Activated naive CD8-positive, alpha-beta T cell treated with anti-CD3 and anti-CD28 coated beads, Interleukin-2, amount 50 U/mL, for 24 hours (primary cell): Measurements from ENCODE around the gene AHSA1.
"Not testable (repeated sequence)": the region's sequence is repeated elsewhere in the genome, so short reads cannot be mapped to it uniquely, and the experiment has no call there.

Experiments
- ATAC-seq: fragments of 150-1000 bp; cut with Tn5 transposase; one replicate; pipeline ENCODE4 v1.10.0; 2021
- DNase-seq: peaks from one replicate; pipeline ENCODE4 v3.0.0; 2021
- H3K27ac Mint-ChIP-seq: one replicate; pipeline ENCODE4 v1.8.0; 2021; ENCODE audit warnings: mild to moderate bottlenecking, mixed read lengths
- H3K27me3 Mint-ChIP-seq: one replicate; pipeline ENCODE4 v1.8.0; 2021; ENCODE audit warnings: mixed read lengths
- H3K36me3 Mint-ChIP-seq: one replicate; pipeline ENCODE4 v1.8.0; 2021; ENCODE audit warnings: low read depth, mixed read lengths
- H3K4me1 Mint-ChIP-seq: one replicate; pipeline ENCODE4 v1.8.0; 2021; ENCODE audit warnings: mixed read lengths
- H3K4me3 Mint-ChIP-seq: one replicate; pipeline ENCODE4 v1.8.0; 2021; ENCODE audit warnings: mild to moderate bottlenecking, moderate library complexity, mixed read lengths
- H3K9me3 Mint-ChIP-seq: one replicate; pipeline ENCODE4 v1.8.0; 2021; ENCODE audit warnings: mixed read lengths

The AHSA1 gene

GRCh38 chr14:77457522-77458248 lies at the start of gene AHSA1, which contains the start of gene VIPAS39:
Gene AHSA1, plus strand, starts transcription at chr14:77458093. Its CDS starts 97 bp downstream, at chr14:77458190.
Gene VIPAS39, minus strand, starts transcription at chr14:77457601. Its CDS starts 3,499 bp downstream, at chr14:77454102.
- peaks cover 36% of the 10 kb centered on the region for H3K4me1 Mint-ChIP-seq
- DNase-seq, result peak; percentile 90
- H3K36me3 Mint-ChIP-seq, result peaks cover 43% of the 10 kb centered on the region
- no peaks in the 10 kb centered on the region for H3K9me3 Mint-ChIP-seq
- H3K27ac Mint-ChIP-seq, result peak within 1 kb of the TSS; percentile 100
- peak; percentile 98 for ATAC-seq
- H3K27me3 Mint-ChIP-seq, result no peaks in the 10 kb centered on the region
- H3K4me3 Mint-ChIP-seq, result peak within 1 kb of the TSS; percentile 100

DNA sequence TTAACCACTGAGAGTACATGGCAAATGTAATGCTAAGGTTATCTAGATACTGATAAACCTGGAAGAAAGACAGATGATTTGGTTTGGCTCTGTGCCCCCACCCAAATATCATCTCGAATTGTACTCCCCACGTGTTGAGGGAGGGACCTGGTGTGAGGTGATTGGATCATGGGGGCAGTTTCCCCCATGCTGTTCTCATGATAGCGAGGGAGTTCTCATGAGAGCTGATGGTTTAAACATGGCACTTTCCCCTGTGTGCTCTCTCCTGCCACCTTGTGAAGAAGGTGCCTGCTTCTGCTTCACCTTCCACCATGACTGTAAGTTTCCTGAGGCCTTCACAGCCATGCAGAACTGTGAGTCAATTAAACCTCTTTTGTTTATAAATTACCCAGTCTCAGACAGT lies 48.8 kb upstream of the AHSA1 start:
- Mint-ChIP-seq H3K27ac (no peak overlapping the region), H3K27me3 (no peaks in the 10 kb centered on the region), H3K4me3 (no peak overlapping the region), H3K4me1 (peaks cover 11% of the 10 kb centered on the region), H3K36me3 (no peaks in the 10 kb centered on the region), H3K9me3 (no peaks in the 10 kb centered on the region)
- DNase-seq, result no peak
- no peak for ATAC-seq

GRCh38 chr14:77415403-77416030 lies 42.4 kb upstream of the AHSA1 start:
- not testable (repeated sequence) for H3K4me1 Mint-ChIP-seq, DNase-seq, H3K27me3 Mint-ChIP-seq, H3K27ac Mint-ChIP-seq, ATAC-seq, H3K4me3 Mint-ChIP-seq
- H3K36me3 Mint-ChIP-seq, result peaks cover 12% of the 10 kb centered on the region
- H3K9me3 Mint-ChIP-seq, result peaks cover 22% of the 10 kb centered on the region

DNA sequence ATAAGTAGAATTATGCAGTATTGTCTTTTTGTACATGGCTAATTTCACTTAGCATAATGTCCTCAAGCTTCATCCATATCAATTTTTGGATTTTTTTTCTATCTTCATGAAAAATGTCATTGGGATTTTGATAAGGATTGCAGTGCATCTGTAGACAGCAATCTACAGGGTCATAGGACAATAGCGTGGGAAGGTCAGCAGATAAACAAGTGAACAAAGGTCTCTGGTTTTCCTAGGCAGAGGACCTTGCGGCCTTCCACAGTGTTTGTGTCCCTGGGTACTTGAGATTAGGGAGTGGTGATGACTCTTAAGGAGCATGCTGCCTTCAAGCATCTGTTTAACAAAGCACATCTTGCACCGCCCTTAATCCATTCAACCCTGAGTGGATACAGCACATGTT lies 41.8 kb upstream of the AHSA1 start:
- peaks cover 14% of the 10 kb centered on the region for H3K36me3 Mint-ChIP-seq
- H3K27me3 Mint-ChIP-seq, result not testable (repeated sequence)

GRCh38 chr14:77416836-77417235 lies 41.1 kb upstream of the AHSA1 start:
- H3K4me1 Mint-ChIP-seq, result no peaks in the 10 kb centered on the region
- DNase-seq, result no peak
- peaks cover 1% of the 10 kb centered on the region for H3K27me3 Mint-ChIP-seq
- H3K27ac Mint-ChIP-seq, result no peak overlapping the region
- peaks cover 21% of the 10 kb centered on the region for H3K36me3 Mint-ChIP-seq
- ATAC-seq, result no peak
- peaks cover 32% of the 10 kb centered on the region for H3K9me3 Mint-ChIP-seq
- no peak overlapping the region for H3K4me3 Mint-ChIP-seq

More for the DNA sequence above, 41.8 kb upstream of the AHSA1 start:
- peaks cover 25% of the 10 kb centered on the region for H3K9me3 Mint-ChIP-seq
- H3K4me1 Mint-ChIP-seq, ATAC-seq, H3K27ac Mint-ChIP-seq, H3K4me3 Mint-ChIP-seq, DNase-seq: not testable (repeated sequence)

- ATAC-seq (no peak), DNase-seq (no peak)
- Mint-ChIP-seq H3K9me3 (peaks cover 33% of the 10 kb centered on the region), H3K4me1 (no peaks in the 10 kb centered on the region), H3K36me3 (peaks cover 52% of the 10 kb centered on the region), H3K27me3 (peaks cover 1% of the 10 kb centered on the region), H3K4me3 (no peak overlapping the region), H3K27ac (no peak overlapping the region)
Observed at GRCh38 chr14:77421201-77421600, 36.7 kb upstream of the AHSA1 start.

DNA sequence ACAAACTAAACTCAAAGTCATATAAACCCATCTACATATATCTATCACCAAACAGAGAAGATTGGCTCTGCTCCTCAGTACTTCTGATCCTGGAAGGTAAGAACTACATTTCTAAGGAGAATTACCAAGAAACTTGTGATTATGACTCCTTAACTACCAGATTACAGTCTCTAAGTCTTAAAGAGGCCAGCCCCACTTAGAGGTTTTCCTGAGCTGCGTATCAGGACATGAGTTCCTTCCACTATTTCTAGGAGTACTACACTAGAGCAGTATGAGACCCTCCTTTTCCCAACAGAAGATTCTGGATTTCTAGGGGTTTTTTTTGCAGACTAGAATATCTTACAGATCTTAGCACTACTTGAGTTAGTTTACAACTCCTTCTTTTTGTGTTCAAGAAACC lies 34.5 kb upstream of the AHSA1 start, which contains the start of gene NOXRED1:
Gene NOXRED1 (minus strand): TSS at position 101 of the 400 bp plus-strand sequence. CDS start 634 bp downstream, outside the sequence.
- Mint-ChIP-seq H3K9me3 (peaks cover 27% of the 10 kb centered on the region), H3K4me1 (no peaks in the 10 kb centered on the region), H3K36me3 (peaks cover 66% of the 10 kb centered on the region), H3K4me3 (no peak within 1 kb of the TSS), H3K27ac (no peak within 1 kb of the TSS), H3K27me3 (peaks cover 1% of the 10 kb centered on the region)
- ATAC-seq, result no peak
- no peak for DNase-seq

GRCh38 chr14:77424862-77425261 lies 33.0 kb upstream of the AHSA1 start:
- DNase-seq (no peak), ATAC-seq (no peak)
- no peaks in the 10 kb centered on the region for H3K27me3 Mint-ChIP-seq
- no peak overlapping the region for H3K27ac Mint-ChIP-seq
- H3K36me3 Mint-ChIP-seq, result peaks cover 70% of the 10 kb centered on the region
- no peak overlapping the region for H3K4me3 Mint-ChIP-seq
- H3K4me1 Mint-ChIP-seq, result no peaks in the 10 kb centered on the region
- H3K9me3 Mint-ChIP-seq, result peaks cover 17% of the 10 kb centered on the region

- DNase-seq (no peak), ATAC-seq (no peak)
- Mint-ChIP-seq H3K36me3 (peaks cover 65% of the 10 kb centered on the region), H3K27ac (no peak overlapping the region), H3K4me3 (no peak overlapping the region), H3K27me3 (no peaks in the 10 kb centered on the region), H3K4me1 (no peaks in the 10 kb centered on the region), H3K9me3 (peaks cover 5% of the 10 kb centered on the region)
Observed at GRCh38 chr14:77426396-77426795, 31.5 kb upstream of the AHSA1 start.

GRCh38 chr14:77436042-77436441 lies 21.9 kb upstream of the AHSA1 start:
- ATAC-seq, result no peak
- peaks cover 33% of the 10 kb centered on the region for H3K36me3 Mint-ChIP-seq

GRCh38 chr14:77438596-77438995 lies 19.3 kb upstream of the AHSA1 start:
- Mint-ChIP-seq H3K36me3 (peaks cover 34% of the 10 kb centered on the region), H3K27ac (no peak overlapping the region), H3K4me3 (no peak overlapping the region), H3K9me3 (no peaks in the 10 kb centered on the region), H3K27me3 (no peaks in the 10 kb centered on the region), H3K4me1 (no peaks in the 10 kb centered on the region)
- ATAC-seq, result no peak
- no peak for DNase-seq

More at GRCh38 chr14:77436042-77436441, 21.9 kb upstream of the AHSA1 start:
- DNase-seq, result no peak
- Mint-ChIP-seq H3K27me3 (no peaks in the 10 kb centered on the region), H3K4me3 (no peak overlapping the region), H3K9me3 (no peaks in the 10 kb centered on the region), H3K27ac (no peak overlapping the region), H3K4me1 (no peaks in the 10 kb centered on the region)

- peaks cover 28% of the 10 kb centered on the region for H3K36me3 Mint-ChIP-seq
- H3K9me3 Mint-ChIP-seq, result no peaks in the 10 kb centered on the region
- H3K4me3 Mint-ChIP-seq, result no peak overlapping the region
- no peaks in the 10 kb centered on the region for H3K4me1 Mint-ChIP-seq
- DNase-seq (no peak), ATAC-seq (no peak)
- H3K27me3 Mint-ChIP-seq, result no peaks in the 10 kb centered on the region
- H3K27ac Mint-ChIP-seq, result no peak overlapping the region
Observed at GRCh38 chr14:77439861-77440260, 18.0 kb upstream of the AHSA1 start.

DNA sequence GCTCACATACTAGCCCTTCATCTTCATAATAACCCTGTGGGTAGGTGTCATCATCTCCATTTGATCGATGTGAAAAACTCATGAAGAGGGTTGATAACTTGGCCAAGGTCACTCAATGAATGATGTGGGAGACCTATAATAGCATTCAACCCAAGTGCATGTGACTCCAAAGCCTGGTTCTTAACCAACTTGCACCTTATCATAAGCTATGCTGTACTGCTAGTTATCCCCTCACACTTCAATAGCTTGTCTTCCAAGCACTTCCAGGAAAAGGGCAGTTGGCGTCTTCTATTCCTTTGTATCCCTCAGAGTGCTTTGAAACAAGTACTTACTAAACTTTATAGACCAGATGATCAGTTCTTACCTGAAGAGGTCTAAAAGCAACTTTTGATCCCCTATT lies 15.7 kb upstream of the AHSA1 start:
- no peak overlapping the region for H3K4me3 Mint-ChIP-seq
- no peak overlapping the region for H3K27ac Mint-ChIP-seq
- DNase-seq (no peak), ATAC-seq (no peak)
- H3K36me3 Mint-ChIP-seq, result peaks cover 23% of the 10 kb centered on the region
- H3K9me3 Mint-ChIP-seq, result no peaks in the 10 kb centered on the region
- no peaks in the 10 kb centered on the region for H3K27me3 Mint-ChIP-seq
- no peaks in the 10 kb centered on the region for H3K4me1 Mint-ChIP-seq

DNA sequence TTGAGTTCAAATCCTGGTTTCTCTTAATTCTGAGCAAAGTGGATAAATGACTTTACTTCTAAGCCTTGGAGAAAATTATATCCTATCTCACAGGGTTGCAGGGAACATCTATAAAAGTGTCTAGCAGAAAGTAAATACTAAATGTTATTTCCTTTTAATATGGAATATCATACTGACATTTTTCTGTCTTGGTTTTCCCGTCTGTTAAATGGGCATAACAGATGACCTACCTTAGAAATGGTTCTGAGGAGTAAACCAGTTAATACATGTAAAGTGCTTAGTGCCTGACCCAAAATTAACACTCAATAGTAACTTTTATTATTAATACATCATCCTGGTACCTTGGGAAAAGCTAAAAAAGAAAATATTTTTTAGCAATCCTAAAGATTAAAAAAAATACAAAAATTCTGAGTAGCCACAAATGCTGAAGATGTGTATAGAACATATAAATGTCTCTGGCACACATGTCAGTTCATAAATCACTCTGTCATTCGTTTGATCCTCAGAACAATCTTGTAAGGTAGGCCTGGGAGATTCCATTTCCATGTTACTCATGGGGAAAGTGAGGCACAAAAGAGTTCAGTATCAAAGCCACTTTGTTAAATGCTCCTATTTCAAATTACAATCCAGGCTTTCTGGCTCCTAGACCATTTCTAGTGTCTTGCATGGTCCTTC lies 1.8 kb upstream of the AHSA1 start:
- peak overlapping the region; percentile 100 for H3K4me3 Mint-ChIP-seq
- DNase-seq, result no peak
- peaks cover 33% of the 10 kb centered on the region for H3K36me3 Mint-ChIP-seq
- H3K4me1 Mint-ChIP-seq, result peaks cover 29% of the 10 kb centered on the region
- H3K9me3 Mint-ChIP-seq, result no peaks in the 10 kb centered on the region
- H3K27me3 Mint-ChIP-seq, result no peaks in the 10 kb centered on the region
- H3K27ac Mint-ChIP-seq, result no peak overlapping the region
- no peak for ATAC-seq
